ENCODE measurements around the gene TEX52. TPM values are rescaled to one million over a fixed set of nuclear protein-coding genes. Genes with fewer than 3 reads are reported as not detected.

TEX52 gene
- total and polyA plus RNA-seq, 2 of the 13 experiments (the other 11 are each of a cell fraction or from before 2014, with no cell fraction given): 0.05 TPM; not detected in 1

DNA sequence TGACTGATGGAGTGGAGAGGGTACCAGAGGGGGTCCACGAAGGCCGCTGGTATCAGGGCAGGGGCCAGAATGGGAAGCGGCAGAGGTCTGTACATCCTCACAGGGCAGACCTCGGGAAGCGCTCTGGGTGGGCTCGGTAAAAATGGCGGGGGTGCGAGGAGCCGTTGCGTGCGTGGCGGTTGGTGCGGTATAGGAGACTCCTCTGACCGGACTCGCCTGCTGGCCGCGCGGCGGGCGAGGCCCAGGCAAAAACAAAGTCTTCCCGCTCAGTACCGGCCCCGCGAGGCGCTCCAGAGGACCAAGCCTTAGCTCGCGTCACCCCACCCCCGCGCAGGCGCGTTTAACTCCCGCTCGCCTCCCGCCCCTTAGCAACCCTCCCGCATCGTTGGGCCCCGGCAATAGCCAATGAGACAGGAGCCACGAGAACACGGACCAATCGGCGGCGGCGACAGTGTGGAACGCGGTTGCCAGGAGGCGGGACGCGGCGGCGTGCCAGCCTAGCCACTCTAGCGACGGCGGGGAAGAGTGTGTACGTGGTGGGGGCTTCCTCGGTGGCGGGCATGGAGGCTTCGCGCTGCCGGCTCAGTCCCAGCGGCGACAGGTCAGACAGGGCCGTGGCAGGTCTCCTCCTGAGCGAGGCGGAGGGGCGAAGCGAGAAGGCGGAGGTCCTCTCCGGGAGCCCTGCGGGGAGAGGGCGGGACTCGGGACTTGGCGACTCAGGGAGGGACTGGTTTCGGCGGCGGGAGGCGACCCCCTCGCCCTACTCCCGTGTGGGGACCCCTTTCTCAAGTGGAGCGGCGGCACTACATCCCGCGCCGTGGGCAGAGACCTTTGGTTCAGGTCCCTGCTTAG is 33.8 kb upstream of the TEX52 start, which contains the start of gene TULP3 (continued):
- peak; percentile 98 for TF ChIP-seq FOXC1 (CRISPR knock-in tag; IDR thresholded peaks at IDR 0.05; ENCODE audit: borderline replicate concordance)
- TF ChIP-seq ZNF234 (CRISPR knock-in tag; conservative IDR thresholded peaks at IDR 0.05): peak; percentile 92; the same call in 1 of the 2 replicates
- TF ChIP-seq POGZ (CRISPR knock-in tag; IDR thresholded peaks at IDR 0.05): peak; percentile 51
- TF ChIP-seq ZNF230 (CRISPR knock-in tag; IDR thresholded peaks at IDR 0.05): peak; percentile 86; the same call in 1 of the 2 replicates
- TF ChIP-seq ARNTL (CRISPR knock-in tag; IDR thresholded peaks at IDR 0.05): no peak
- TF ChIP-seq HNRNPLL (IDR thresholded peaks at IDR 0.05; ENCODE audit: low read depth, low read length, poor library complexity, severe bottlenecking): peak; percentile 51
- peak; percentile 70; the same call in 1 of the 2 replicates for TF ChIP-seq NKX3-1 (CRISPR knock-in tag; IDR thresholded peaks at IDR 0.05)
- TF ChIP-seq ETV5 (CRISPR knock-in tag; IDR thresholded peaks at IDR 0.05; ENCODE audit: borderline replicate concordance): no peak
- 0 out of 2 replicates have a peak, but pooled peaks have one; percentile 79 for TF ChIP-seq TMF1 (CRISPR knock-in tag; IDR thresholded peaks at IDR 0.05; ENCODE audit: low read depth)
- TF ChIP-seq FIP1L1 (IDR thresholded peaks at IDR 0.05; ENCODE audit: borderline replicate concordance, insufficient read depth, low read depth, low read length): no peak
- TF ChIP-seq ZNF737 (CRISPR knock-in tag; IDR thresholded peaks at IDR 0.05; ENCODE audit: borderline replicate concordance): 0 out of 2 replicates have a peak, but pooled peaks have one; percentile 47
- TF ChIP-seq, protein P1, sequence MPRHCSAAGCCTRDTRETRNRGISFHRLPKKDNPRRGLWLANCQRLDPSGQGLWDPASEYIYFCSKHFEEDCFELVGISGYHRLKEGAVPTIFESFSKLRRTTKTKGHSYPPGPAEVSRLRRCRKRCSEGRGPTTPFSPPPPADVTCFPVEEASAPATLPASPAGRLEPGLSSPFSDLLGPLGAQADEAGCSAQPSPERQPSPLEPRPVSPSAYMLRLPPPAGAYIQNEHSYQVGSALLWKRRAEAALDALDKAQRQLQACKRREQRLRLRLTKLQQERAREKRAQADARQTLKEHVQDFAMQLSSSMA (CRISPR knock-in tag; IDR thresholded peaks at IDR 0.05): peak; percentile 43; the same call in 1 of the 2 replicates
- no peak for TF ChIP-seq ZNF615 (CRISPR knock-in tag; IDR thresholded peaks at IDR 0.05; ENCODE audit: borderline replicate concordance)
- no peak for TF ChIP-seq MLLT10 (CRISPR knock-in tag; IDR thresholded peaks at IDR 0.05)
- peak; percentile 80 for TF ChIP-seq GATAD1 (CRISPR knock-in tag; IDR thresholded peaks at IDR 0.05)
- TF ChIP-seq, protein P2, sequence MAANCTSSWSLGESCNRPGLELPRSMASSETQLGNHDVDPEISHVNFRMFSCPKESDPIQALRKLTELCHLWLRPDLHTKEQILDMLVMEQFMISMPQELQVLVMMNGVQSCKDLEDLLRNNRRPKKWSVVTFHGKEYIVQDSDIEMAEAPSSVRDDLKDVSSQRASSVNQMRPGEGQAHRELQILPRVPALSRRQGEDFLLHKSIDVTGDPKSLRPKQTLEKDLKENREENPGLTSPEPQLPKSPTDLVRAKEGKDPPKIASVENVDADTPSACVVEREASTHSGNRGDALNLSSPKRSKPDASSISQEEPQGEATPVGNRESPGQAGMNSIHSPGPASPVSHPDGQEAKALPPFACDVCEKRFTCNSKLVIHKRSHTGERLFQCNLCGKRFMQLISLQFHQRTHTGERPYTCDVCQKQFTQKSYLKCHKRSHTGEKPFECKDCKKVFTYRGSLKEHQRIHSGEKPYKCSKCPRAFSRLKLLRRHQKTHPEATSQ (CRISPR knock-in tag; IDR thresholded peaks at IDR 0.05; ENCODE audit: borderline replicate concordance): peak; percentile 92; the same call in 1 of the 2 replicates
- no peak for TF ChIP-seq ZSCAN29 (CRISPR knock-in tag; conservative IDR thresholded peaks at IDR 0.05)
- TF ChIP-seq ZFP37 (CRISPR knock-in tag; IDR thresholded peaks at IDR 0.05; ENCODE audit: borderline replicate concordance): no peak; the same call in 1 of the 2 replicates
- TF ChIP-seq HDAC2 (CRISPR knock-in tag; IDR thresholded peaks at IDR 0.05): no peak; the same call in 1 of the 2 replicates
- TF ChIP-seq, protein P3, sequence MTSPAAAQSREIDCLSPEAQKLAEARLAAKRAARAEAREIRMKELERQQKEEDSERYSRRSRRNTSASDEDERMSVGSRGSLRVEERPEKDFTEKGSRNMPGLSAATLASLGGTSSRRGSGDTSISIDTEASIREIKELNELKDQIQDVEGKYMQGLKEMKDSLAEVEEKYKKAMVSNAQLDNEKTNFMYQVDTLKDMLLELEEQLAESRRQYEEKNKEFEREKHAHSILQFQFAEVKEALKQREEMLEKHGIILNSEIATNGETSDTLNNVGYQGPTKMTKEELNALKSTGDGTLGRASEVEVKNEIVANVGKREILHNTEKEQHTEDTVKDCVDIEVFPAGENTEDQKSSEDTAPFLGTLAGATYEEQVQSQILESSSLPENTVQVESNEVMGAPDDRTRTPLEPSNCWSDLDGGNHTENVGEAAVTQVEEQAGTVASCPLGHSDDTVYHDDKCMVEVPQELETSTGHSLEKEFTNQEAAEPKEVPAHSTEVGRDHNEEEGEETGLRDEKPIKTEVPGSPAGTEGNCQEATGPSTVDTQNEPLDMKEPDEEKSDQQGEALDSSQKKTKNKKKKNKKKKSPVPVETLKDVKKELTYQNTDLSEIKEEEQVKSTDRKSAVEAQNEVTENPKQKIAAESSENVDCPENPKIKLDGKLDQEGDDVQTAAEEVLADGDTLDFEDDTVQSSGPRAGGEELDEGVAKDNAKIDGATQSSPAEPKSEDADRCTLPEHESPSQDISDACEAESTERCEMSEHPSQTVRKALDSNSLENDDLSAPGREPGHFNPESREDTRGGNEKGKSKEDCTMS (CRISPR knock-in tag; conservative IDR thresholded peaks at IDR 0.05): no peak
- TF ChIP-seq MZF1 (CRISPR knock-in tag; IDR thresholded peaks at IDR 0.05; ENCODE audit: borderline replicate concordance): 0 out of 2 replicates have a peak, but pooled peaks have one; percentile 43
- TF ChIP-seq, protein P4, sequence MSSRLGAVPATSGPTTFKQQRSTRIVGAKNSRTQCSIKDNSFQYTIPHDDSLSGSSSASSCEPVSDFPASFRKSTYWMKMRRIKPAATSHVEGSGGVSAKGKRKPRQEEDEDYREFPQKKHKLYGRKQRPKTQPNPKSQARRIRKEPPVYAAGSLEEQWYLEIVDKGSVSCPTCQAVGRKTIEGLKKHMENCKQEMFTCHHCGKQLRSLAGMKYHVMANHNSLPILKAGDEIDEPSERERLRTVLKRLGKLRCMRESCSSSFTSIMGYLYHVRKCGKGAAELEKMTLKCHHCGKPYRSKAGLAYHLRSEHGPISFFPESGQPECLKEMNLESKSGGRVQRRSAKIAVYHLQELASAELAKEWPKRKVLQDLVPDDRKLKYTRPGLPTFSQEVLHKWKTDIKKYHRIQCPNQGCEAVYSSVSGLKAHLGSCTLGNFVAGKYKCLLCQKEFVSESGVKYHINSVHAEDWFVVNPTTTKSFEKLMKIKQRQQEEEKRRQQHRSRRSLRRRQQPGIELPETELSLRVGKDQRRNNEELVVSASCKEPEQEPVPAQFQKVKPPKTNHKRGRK (CRISPR knock-in tag; IDR thresholded peaks at IDR 0.05): no peak
- no peak for TF ChIP-seq KLF9 (CRISPR knock-in tag; IDR thresholded peaks at IDR 0.05; ENCODE audit: low read depth)

Data from HepG2 (cell line).